G401 (cell line): ENCODE results near the gene CCDC32. TPM values are rescaled to one million over a fixed set of nuclear protein-coding genes. Genes with fewer than 3 reads are reported as not detected.
A peak's percentile ranks its signal among the peaks of the same experiment; 100 is the strongest.
"Not testable (repeated sequence)": the region's sequence is repeated elsewhere in the genome, so short reads cannot be mapped to it uniquely, and the experiment has no call there.

Source experiments
- DNase-seq: peaks from one replicate; pipeline ENCODE4 v3.0.0-alpha.2; 2015; ENCODE audit warnings: low spot score
- in situ Hi-C: cut with HindIII; loops from 2 replicates; pipeline ENCODE4 v1.10.0; 2016; ENCODE audit warnings: low sequenced_read_pairs, mixed read lengths
- total RNA-seq: library from RNA; depleted of rRNA; stranded (reverse); fragments of >200 nt; shearing (Covaris generic); gene quantifications from 2 replicates; pipeline ENCODE4 v1.2.3, GENCODE V29; 2014; rRNA removed

CCDC32 gene, protein sequence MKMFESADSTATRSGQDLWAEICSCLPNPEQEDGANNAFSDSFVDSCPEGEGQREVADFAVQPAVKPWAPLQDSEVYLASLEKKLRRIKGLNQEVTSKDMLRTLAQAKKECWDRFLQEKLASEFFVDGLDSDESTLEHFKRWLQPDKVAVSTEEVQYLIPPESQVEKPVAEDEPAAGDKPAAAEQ
- total RNA-seq, result 41.9 and 66.4 TPM in 2 replicates

DNA sequence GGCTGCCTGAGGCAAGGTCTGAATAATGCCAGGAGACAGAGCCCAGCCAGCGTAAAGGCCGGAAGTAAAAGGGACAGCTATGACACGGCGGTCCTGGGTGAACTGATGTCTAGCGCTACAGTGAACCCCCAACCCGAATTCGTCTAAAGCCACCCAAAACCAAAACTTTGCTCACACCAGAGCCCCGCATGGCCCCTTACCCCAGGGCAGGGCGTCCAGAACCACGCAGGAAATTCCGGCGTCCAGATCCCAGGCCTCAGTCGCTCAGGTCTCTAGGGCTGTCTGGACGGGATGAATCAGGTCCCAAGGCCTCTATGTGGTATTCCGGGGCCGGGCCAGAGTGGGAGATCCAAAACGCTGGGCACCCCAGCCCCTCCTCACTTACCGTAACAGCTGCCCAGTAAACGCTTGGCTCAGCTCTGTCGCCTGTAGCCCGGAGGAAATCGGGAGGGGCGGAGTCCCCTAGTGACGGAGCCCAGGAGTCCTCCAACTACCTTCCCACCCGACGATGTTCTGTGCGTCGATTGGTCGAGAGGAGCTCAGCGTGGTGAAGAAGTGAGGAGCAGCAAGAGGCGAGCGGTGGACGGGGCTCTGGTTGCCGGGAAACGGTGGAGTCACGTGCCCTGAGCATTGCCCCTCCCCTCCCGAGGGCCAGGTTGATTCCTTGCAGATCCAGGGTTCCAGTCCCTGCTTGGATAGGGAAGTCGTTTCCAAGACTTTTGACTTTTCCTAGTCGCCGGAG is at the start of gene CCDC32:
CCDC32 (minus strand) TSS at position 452 of the 742 bp plus-strand sequence. CDS start 2,027 bp downstream, outside the sequence.
- DNase-seq, result peak; percentile 100
- in situ Hi-C loops, result no loop called here

DNA sequence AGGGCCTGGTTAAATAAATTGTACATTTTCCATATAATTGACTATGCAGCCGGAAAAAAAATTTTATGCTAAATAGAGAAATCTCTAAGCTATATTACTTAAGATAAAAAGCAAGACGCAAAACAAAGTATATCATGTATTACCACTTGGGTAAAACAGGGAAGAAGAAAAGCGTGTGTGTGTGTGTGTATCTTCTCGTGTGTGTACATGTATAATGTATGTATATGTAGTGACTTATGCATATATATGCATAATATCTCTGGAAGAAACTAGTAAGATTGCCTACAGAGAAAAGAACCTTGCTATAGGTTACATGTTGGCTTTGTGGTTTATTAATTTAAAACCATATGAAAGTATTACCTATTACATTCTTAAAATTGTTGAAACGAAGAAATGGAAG is 48.2 kb upstream of the CCDC32 start:
- in situ Hi-C loops, result no loop called here

DNA sequence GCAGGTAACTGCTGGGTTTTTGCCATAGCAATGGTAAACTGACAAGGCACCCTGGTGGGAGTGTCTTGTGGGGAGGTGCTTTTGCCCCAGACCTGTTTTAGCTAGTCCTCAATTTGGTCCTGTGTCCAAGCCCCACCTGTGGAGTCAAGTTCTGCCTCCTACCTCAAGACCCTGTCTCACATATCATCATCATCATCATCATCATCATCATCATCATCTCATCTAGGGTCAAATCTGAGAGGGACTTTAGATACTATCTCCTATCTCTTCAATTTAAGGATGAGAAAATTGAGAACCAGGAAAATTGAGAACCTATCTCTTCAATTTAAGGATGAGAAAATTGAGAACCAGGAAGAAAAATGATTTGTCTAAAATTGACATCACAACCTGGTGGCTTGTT is 39.1 kb upstream of the CCDC32 start:
- no peak for DNase-seq
- in situ Hi-C loops, result no loop called here

More for the DNA sequence above, 48.2 kb upstream of the CCDC32 start:
- DNase-seq, result no peak

DNA sequence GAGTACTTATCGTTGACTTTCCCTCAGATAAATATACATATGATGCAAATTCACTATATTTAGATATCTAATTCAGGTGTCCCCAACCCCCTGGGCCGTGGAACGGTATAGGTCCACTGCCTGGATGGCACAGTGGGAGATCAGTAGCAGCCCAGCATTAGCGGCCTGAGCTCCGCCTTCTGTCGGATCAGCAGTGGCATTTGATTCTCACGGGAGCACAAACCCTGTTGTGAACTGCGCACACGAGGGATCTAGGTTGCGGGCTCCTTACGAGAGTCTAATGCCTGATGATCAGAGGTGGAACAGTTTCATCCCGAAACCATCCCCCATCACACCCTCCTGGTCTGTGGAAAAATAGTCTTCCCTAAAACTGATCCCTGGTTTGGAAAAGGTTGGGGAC is 36.1 kb upstream of the CCDC32 start:
- no peak for DNase-seq
- in situ Hi-C loops, result no loop called here

DNA sequence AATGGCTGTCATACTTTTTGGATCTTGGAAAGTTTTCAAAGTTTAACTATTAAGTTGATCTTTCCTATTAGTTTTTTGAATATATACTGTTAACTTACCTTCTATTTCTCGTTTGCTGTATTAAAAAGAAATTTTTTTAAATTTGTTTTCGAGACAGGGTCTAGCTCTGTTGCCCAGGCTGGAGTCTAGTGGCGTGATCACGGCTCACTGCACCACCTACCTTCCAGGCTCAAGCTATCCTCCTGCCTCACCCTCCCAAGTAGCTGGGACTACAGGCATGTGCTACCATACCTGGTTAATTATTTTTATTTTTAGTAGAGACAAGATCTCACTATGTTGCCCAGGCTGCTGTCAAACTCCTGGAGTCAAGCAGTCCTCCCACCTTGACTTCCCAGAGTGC is 33.8 kb upstream of the CCDC32 start:
- in situ Hi-C loops, result no loop called here
- no peak for DNase-seq

DNA sequence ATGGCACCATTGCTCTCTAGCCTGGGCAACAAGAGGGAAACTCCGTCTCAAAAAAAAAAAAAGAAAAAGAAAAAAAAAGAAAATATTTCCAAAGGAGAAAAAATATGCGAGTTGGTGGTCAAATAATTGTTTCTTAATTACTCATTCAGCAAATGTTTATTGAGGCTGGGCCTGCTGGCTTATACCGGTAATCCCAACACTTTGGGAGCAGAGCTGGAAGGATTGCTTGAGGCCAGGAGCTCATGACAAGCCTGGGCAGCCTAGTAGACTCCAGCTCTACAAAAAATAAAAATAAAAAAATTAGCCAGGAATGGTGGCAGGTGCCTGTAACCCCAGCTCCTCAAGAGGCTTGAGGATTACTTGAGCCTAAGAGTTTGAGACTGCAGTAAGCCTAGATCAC is 33.3 kb upstream of the CCDC32 start:
- in situ Hi-C loops, result no loop called here
- no peak for DNase-seq

DNA sequence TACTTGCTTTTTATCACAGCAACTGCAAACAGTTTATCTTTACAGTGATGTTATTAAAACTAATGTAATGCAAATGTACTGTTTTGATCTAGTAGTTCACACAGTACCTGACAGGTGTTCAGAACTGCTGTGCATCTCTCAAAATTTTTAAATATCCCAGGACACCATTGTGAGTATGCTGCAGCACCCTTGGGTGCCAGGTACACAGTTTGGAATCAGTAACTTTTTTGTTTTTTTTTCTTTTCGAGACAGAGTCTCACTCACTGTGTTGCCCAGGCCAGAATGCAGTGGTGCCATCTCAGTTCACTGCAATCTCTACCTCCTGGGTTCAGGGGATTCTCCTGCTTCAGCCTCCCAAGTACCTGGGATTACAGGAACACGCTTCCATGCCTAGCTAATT is 32.2 kb upstream of the CCDC32 start:
- in situ Hi-C loops, result no loop called here

DNA sequence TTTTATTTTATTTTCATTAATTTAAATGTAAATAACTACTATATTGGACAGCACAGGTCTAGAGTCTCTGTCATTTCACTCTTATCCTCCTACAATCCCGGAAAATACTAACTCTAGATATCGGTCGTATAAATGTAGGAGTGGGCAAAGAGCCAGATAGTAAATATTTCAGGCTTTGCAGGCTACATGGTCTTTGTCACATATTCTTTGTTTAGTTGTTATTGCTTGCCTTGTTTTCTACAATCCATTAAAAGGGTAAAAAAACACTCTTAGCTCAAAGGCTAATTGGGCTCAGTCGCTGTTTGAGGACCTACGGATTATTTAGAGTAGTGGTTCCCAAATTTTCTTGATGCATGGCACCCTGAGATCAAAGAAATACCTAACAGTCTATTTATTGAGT is 30.9 kb upstream of the CCDC32 start:
- in situ Hi-C loops, result no loop called here

More for the DNA sequence above, 32.2 kb upstream of the CCDC32 start:
- no peak for DNase-seq

DNA sequence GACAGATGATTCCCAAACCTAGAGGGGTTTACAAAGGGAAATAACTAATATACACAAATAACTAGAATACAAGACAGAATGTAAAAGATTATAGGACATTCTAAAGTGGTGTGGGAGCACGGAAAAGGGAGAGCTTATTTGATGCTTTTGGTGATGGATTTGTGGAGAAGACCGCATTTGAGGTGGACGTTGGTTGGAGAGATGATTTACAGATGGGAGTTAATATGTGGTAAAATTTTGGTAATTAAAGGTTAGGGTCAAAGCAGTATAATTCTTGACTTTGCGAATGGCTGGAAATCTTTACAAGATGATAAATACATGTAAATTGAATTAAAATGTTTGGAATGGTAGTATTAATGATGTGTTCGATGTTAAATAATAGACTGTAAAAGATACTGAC is 30.4 kb upstream of the CCDC32 start:
- in situ Hi-C loops, result no loop called here
- DNase-seq, result no peak

More for the DNA sequence above, 30.9 kb upstream of the CCDC32 start:
- no peak for DNase-seq

DNA sequence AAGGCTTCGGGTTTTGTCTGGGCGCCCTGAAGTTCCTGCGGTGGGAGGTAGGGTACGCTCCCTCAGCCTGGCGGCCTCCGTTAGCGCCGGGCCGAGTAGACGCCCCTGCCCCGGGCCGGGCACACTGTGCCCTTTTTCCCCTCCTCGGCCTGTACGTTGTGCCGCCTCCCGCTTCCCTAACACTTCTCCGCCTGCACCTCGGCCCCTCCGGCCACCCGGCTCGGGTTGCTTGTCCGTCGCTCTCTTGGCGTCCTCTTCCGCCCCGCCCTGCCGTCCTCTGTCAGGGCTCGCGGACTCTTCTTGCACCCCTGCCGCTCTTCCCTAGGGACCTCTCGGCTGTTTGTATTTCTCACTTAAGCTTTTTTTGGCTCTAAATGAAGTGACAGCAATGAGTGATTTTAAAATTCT is 29.6 kb upstream of the CCDC32 start:
- in situ Hi-C loops, result no loop called here
- DNase-seq, result peak; percentile 7

DNA sequence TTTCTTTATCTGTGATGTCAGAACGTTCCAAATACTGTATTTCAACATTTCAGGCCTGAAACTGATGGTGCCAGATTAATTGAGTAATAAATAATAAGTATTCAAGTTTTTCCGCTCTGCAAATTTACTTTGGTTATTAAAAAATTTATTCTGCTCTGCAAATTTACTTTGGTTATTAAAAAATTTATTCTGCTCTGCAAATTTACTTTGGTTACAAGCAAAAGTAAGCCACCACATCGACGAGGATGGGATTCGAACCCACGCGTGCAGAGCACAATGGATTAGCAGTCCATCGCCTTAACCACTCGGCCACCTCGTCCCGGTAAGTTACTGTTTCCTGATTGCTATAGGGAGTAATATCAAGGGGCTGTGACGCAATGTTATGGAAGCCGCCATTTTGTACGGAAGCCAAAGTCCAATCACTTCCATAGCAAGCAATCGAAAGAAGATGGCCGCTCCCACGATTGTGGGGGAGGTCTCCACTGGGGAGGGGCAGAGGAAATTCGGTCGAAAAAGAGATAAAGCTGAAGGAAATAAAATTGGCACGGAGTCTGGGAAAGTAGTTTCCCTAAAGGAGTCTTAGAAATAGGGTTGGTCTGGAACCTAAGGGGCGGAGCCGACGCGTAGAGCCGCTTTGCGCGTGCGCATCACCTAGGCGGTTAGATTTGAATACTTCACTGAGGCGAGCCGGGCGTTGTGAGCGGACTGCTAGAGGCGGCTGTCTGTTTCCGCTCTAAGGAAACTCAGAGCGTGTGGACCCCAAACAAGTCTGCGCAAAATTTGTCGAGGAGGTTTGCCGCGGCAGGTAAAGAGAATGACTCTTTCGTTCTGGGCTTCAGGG is 29.0 kb upstream of the CCDC32 start, which contains the start of gene KNL1:
KNL1 (plus strand) TSS at position 662 of the 841 bp plus-strand sequence. CDS start 8,683 bp downstream, outside the sequence.
- in situ Hi-C loops, result no loop called here
- DNase-seq, result peak; percentile 98

DNA sequence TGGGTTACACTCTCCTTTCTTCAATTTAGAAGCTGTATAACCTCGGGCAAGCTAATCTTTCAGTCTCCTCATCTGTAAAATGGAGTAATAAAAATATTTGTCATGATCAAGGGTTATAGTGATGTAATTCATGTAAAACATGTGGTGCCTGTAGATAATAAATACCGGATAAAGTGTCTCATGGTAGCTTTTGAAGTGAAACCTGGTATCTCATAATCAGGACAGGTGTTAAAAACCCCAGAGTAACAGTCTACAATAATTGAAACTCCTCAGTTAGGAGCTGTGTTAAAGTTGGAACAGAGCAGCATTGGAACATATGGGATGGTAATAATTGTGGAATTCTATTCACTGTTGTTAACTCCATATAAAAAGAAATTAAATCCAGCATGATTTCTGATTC is 28.3 kb upstream of the CCDC32 start:
- DNase-seq, result no peak
- in situ Hi-C loops, result no loop called here

DNA sequence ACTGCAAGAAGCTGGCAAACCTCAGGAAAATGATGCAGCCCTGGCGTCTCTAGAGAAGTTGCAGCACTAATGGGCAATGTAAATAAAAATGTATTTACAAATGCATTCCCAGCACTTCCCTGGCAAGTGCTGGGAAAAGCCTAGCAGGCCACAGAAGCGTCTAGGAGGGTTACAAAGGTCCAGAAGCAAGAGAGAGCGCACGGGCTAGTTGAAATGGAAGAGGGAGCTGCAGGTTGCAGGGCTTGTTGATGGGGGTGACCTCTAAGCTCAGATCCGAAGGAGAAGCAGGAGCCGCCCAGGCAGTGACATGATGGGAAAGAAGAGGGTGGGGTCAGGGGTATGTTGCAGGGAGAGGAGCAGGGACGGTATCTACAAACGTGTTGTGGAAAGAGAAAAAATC is 26.5 kb upstream of the CCDC32 start:
- in situ Hi-C loops, result no loop called here
- no peak for DNase-seq

DNA sequence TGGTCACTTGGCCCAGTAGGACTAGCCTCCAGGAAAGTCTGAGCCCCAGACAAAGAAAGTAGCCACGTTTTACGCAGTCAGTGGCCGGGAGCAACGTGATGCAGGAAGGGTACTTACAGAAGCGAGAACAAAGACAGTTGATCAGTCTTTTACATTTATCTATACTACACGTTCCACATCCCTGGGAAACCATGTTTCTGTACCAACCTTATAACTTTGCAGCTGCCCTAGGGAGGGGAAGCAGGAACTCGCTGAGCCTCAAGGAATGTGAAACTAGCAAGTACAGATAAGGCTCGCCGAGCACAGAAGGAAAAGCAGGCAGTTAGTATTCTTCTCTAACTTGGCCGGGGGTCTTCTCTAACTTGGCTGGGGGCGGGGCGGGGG is 25.8 kb upstream of the CCDC32 start:
- no peak for DNase-seq
- in situ Hi-C loops, result no loop called here

DNA sequence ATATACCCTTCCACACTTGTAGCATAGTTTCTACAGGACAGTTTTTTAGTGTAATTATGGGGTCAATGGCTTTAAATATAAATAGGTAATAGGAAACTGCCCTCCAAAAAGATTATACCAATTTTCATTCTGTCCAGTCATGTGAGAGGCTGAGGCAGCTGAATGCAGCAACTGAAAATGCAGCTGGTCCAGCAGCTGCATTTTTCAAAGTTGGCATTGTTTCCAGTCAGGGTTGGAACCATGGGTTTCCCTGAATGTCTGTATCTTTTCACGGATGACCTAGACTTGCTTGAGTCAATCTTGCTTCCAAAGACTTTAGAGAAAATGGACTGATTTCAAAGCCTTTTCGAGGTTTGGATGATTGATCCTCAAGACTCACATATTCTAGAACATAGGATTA is 19.3 kb upstream of the CCDC32 start:
- DNase-seq, result no peak
- in situ Hi-C loops, result no loop called here

DNA sequence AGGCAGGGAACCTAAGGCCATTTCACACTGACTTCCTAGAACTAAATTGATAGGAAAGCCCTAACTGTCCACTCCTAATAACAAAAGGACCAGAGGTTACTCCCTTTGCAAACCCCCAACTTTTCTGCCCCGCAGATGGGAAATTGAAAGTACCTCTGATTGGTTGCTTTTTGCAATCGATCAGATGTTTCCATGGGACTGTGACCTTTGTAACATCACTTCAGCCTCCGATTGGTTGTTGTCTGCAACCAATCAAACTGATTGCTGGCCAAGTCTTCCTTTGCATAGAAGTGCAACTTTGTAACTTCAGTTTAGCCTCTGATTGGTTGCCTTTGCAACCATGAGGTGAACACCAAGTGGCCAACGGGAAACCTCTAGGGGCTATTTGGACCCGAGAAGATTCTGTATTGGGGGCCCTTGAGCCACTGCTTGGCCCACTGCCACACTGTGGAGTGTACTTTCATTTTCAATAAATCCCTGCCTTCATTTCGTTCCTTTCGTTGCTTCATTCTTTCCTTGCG is 17.9 kb upstream of the CCDC32 start:
- no peak for DNase-seq
- in situ Hi-C loops, result no loop called here

DNA sequence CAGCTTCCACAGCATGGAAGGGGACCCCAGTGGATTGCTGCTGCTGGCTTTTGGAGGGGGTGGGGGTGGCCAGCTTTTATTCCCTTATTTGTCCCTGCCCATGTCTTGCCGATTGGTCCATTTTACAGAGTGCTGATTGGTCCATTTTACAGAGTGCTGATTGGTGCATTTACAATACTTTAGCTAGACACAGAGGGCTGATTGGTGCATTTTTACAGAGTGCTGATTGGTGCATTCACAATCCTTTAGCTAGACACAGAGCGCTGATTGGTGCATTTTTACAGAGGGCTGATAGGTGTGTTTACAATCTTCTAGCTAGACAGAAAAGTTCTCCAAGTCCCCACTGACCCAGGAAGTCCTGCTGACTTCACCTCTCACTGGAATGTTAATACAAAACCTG is 17.0 kb upstream of the CCDC32 start:
- DNase-seq, in situ Hi-C loops: not testable (repeated sequence)

DNA sequence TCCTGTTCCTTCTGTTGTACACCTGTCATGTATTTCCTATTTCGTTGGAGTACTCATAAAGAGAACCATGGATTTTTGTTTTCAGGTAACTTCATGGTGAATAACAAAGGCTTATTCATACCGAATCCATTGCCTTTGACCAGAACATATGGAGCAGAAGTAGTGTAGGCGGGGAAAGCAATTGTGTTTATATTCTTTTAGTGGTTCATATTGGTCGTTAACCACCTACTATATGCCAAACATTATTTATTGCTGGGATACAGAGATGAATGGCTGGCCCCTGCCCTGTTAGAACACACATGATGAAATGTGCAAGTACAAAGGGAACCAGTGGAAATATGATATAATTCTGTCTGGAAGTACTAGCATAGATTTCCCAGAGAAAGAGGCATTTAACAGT is 14.1 kb upstream of the CCDC32 start:
- in situ Hi-C loops, result no loop called here

DNA sequence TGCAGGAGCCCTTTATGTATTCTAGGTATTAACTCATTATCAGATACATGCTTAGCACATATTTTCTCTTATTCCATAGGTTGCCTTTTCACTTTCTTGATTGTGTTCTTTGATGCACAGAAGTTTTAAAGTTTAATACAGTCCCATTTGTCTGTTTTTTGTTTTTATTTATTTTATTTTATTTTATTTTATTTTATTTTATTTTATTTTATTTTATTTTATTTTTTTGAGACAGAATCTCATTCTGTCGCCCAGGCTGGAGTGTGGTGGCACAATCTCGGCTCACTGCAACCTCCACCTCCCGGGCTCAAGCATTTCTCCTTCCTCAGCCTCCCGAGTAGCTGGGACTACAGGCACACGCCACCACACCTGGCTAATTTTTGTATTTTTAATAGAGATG is 12.1 kb upstream of the CCDC32 start:
- in situ Hi-C loops, DNase-seq: not testable (repeated sequence)

More for the DNA sequence above, 14.1 kb upstream of the CCDC32 start:
- DNase-seq, result no peak

DNA sequence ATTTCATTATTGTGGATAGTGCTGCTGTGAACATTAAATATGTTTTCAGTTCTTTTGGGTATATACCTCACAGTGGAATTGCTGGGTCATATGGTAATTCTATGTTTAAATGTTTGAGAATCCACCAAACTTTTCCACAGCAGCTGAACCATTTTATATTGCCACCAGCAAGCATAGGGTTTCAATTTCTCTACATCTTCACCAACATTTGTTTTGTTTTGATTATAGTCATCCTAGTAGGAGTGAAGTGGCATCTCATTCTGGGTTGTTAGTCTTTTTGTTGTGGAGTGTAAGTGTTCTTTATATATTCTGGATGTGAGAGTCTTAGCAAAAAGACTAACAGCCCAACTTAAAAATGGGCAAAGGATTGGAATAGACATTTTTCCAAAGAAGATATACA is 10.3 kb upstream of the CCDC32 start:
- DNase-seq, result no peak
- in situ Hi-C loops, result no loop called here
